Erythroblast (primary cell): ENCODE results near the gene SLC35A3.

Source experiments
- GATA1 ChIP-seq: IDR thresholded peaks from 2 replicates; pipeline ENCODE4 v1.6.1; 2011; ENCODE audit warnings: low read depth, mild to moderate bottlenecking, control low read depth, low read length, moderate library complexity
- POLR2A ChIP-seq: IDR thresholded peaks from 2 replicates; pipeline ENCODE4 v1.6.1; 2011; ENCODE audit warnings: mild to moderate bottlenecking, low read length

DNA sequence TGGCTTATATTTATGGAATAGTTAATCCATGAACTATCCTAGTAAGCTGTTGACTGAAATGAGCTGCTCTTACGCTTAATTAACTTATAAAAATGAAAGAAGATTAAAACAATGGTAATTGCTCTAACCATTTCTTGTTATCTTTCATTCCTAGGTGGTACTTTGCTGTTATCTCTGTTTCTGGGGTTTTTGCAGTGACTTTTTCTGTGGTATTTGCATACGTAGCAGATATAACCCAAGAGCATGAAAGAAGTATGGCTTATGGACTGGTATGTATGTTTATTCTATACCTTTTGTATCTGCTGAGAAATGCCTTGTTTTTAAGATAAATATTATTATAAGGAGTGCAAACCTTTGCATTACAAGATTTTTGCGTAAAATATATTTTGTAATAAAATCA lies 91.9 kb downstream of the SLC35A3 start:
- TF ChIP-seq POLR2A (no peak), GATA1 (no peak)
